ENCODE data around the gene TYK2. TPM values are rescaled to one million over a fixed set of nuclear protein-coding genes. Genes with fewer than 3 reads are reported as not detected.
"Not testable (repeated sequence)": the region's sequence is repeated elsewhere in the genome, so short reads cannot be mapped to it uniquely, and the experiment has no call there.

TYK2 gene
- total and polyA plus RNA-seq, 2 of the 4 experiments (the other 2 are of a cell fraction) = 40.9 to 97.9 TPM

GRCh38 chr19:10399340-10399739, 19.0 kb upstream of the TYK2 start:
- H4K5ac ChIP-seq (ENCODE audit: low read depth, low read length); H4K8ac ChIP-seq (ENCODE audit: low read depth in 2 of 2, low read length in 2 of 2); H3K9ac ChIP-seq (ENCODE audit: low read depth, low read length); H2AK9ac ChIP-seq (replicated peaks; ENCODE audit: low read depth, low read length, poor library complexity); intact Hi-C loops (cut with micrococcal nuclease); H3K56ac ChIP-seq (ENCODE audit: extremely low read depth, insufficient read depth, low read length); H3K4ac ChIP-seq (ENCODE audit: low read depth, low read length); ATAC-seq (ENCODE audit: low read depth); dilution Hi-C loops (cut with HindIII; ENCODE audit: low sequenced_read_pairs, unreplicated experiment); H3K9me3 ChIP-seq (ENCODE audit: control insufficient read depth, insufficient read depth, low read length); H2BK20ac ChIP-seq (ENCODE audit: low read depth, low read length); H4K91ac ChIP-seq (ENCODE audit: insufficient read depth, low read depth, low read length); H3K18ac ChIP-seq (ENCODE audit: low read depth, low read length); in situ Hi-C loops (cut with MboI; ENCODE audit: low sequenced_read_pairs); H3K27me3 ChIP-seq (ENCODE audit: control insufficient read depth, insufficient read depth, low read length); H2BK120ac ChIP-seq (ENCODE audit: low read depth, low read length); H3K14ac ChIP-seq (replicated peaks; ENCODE audit: low read depth, low read length); H3K9me1 ChIP-seq (ENCODE audit: insufficient read depth, low read length); H3K27ac ChIP-seq (ENCODE audit: insufficient read depth, low read length); H2BK15ac ChIP-seq (ENCODE audit: low read depth, low read length); H2AK5ac ChIP-seq (ENCODE audit: low read depth, low read length); BruUV-seq (replicated peaks); H2AFZ ChIP-seq (replicated peaks; ENCODE audit: low read length, poor library complexity); DNase-seq; H3K23ac ChIP-seq (ENCODE audit: low read depth, low read length); H2BK5ac ChIP-seq (ENCODE audit: low read depth, low read length, poor library complexity, severe bottlenecking); H3K4me2 ChIP-seq (ENCODE audit: low read depth, low read length); H3K4me1 ChIP-seq (ENCODE audit: control insufficient read depth, insufficient read depth, low read length); H3K4me3 ChIP-seq (ENCODE audit: insufficient read depth, low read depth, low read length): not testable (repeated sequence)
- Histone ChIP-seq H4K20me1 (ENCODE audit: insufficient read depth, low read length) (peaks cover 69% of the 10 kb centered on the region), H3K36me3 (ENCODE audit: control insufficient read depth, insufficient read depth, low read length) (peaks cover 28% of the 10 kb centered on the region), H3K79me1 (ENCODE audit: low read depth in 1 of 2, low read length in 2 of 2) (peaks cover 15 to 56% of the 10 kb centered on the region in 2 experiments; a peak in 3 of 4 replicates)
- no CpG with 5 or more reads among the region's 8 CpGs for WGBS, 2 experiments (ENCODE audit: extremely low coverage in 2 of 2, insufficient read length in 1 of 2)
- CTCF ChIA-PET = interaction anchor here (0.6 kb wide), 2 partner anchors 19 to 67 kb away, joined by 4 read pairs; no protein-coding TSS in a partner anchor
- POLR2A ChIA-PET (ENCODE audit: unreplicated experiment) = interaction anchor here (0.6 kb wide), 1 partner anchor 300 kb away, joined by 5 read pairs; no protein-coding TSS in a partner anchor

Measured in IMR-90 (cell line).